GM11168 (cell line): ENCODE measurements around the gene IPO4.

Experiments used
- in situ Hi-C: fragments of 300-500 bp; cut with MboI; formaldehyde crosslinking; loops from one replicate; pipeline ENCODE4 v1.12.0; 2022; ENCODE audit warnings: low sequenced_read_pairs; ENCODE audit not compliant: unreplicated experiment

IPO4 gene

DNA sequence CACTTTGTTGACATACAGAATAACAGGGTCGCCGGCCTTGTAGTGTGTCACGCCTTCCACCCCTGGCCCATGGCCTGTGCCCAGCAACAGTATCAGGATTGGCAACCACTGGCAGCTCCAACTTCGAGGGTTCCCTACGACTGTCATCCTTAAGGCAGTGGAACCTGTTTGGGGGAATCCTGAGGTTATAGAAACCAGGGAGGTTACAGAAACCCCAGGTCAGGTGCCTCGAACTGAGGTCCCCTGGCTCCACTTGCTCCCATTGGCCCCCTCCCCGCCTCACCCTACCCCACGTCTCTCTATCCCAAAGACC, 6.2 kb upstream of the IPO4 start:
- in situ Hi-C loops = no loop called here

DNA sequence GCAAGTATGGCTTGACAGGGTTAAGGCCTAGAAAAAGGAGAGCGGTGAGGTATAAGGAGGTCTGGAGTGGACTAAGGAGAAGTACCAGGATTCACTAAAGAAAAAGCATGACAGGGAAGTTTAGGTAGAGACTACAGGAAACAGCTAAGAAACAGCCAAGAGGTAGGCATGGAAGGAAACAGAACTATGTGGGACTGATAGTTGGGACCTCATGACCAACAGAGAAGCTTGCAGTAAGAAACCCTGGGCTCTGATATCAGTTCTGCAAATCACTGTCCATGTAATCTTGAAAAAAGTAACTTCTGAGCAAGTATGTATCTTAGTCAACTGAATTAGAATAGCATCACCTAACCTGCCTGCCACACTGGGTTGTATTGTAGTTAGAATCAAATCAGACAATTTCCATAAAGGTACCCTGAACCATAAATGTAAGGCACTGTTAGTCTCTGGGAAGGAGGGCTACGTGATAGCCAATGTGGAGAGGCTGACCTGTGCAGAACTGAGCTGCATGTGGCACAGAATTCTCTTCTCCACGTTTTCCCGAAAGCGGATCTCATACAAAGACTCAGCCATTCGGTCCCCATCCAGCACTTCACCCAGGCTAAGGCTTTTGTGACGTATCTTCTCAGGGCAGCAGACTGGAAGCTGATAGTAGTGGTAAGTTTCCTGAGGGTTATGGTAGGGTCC, 5.7 kb upstream of the IPO4 start:
- in situ Hi-C loops = no loop called here

DNA sequence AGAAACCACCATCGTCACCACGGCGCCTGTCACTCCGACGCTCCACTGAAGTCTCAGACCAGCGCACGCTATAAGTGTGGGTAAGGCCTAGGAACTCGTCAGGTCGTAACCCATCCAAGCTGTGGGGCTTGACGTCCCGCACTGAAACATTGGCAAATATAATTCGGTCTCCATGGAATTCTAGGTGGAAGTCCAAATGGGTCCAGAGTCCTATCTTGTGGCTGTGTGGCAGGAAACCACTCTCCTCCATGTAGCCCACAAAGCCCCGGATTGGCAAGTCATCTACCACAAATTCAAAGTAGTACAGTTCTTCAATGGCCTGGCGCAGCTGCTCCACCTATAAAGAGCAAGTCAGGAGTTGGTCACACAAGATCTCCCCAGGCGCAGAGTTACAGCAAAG, 4.3 kb upstream of the IPO4 start:
- in situ Hi-C loops = no loop called here

DNA sequence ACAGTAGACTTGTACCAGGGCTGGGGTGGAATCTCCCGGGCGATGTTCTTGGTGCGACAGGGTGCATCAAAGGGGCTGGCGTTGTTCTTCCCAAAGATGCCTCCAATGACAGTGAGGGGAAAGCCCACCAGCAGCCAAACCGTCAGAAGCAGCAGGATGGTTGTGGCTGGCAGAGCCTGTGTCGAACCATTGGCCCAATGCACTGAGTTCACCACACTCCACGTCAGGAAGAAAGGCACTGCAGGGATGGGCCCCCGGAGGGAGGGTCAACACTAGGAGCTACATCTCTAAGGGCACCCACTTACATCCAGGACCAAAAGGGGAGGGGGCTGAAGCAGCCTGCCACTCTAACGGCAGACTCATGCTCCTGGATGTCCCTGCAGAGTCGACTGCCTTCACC, 1.8 kb upstream of the IPO4 start:
- in situ Hi-C loops = no loop called here

DNA sequence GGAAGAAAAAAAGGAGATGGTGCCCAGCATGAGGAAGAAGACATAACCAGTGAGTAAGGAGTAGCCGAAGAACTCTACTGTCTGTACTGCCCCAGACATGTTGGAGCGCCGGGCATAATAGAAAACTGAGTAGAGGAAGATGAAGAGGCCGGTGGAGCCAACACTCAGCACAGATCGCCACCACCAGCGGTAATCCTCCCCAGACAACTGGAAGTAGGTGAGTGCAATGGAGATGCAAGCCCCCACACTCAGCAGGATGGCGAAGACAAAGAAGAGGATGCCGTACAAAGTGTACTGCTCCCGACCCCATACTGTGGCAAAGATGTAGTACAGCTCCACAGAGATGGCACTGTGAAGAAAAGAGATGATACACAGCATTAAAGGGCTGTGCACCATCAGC, 844 bp upstream of the IPO4 start:
- in situ Hi-C loops = no loop called here

DNA sequence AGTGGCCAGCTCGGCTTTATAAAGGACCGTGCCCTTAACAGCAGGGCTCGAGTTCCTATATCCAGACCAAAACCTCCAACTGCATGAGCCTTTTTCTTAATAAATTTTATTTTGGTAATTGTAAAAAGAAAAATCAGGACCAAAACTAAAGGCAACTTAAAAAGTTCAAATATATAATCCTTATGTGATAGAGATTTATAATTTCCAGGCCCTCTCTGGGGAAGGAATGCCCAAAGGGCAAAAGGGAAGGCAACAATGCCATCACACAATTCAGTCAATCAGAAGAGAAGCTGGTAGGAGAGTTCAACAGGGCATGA, 401 bp upstream of the IPO4 start:
- in situ Hi-C loops = no loop called here

DNA sequence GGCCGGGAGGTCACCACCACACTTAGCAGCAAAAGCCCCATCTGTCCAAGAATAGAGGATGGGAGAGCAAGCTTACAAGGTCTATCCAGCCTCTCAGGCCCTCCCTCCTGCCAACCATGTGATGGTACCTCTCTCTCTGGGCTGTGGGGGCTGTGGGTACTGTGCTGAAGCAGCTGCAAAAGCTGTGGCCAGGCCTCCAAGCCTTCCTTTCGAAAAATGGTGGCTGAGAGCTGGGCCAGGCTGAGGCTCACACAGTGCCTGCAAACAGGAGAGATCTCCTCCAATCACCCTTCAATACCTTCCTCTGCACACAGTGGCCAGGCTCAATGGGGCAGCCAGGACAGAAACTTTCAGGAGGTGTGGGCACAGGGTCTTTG, 1.1 kb downstream of the IPO4 start:
- in situ Hi-C loops = no loop called here

DNA sequence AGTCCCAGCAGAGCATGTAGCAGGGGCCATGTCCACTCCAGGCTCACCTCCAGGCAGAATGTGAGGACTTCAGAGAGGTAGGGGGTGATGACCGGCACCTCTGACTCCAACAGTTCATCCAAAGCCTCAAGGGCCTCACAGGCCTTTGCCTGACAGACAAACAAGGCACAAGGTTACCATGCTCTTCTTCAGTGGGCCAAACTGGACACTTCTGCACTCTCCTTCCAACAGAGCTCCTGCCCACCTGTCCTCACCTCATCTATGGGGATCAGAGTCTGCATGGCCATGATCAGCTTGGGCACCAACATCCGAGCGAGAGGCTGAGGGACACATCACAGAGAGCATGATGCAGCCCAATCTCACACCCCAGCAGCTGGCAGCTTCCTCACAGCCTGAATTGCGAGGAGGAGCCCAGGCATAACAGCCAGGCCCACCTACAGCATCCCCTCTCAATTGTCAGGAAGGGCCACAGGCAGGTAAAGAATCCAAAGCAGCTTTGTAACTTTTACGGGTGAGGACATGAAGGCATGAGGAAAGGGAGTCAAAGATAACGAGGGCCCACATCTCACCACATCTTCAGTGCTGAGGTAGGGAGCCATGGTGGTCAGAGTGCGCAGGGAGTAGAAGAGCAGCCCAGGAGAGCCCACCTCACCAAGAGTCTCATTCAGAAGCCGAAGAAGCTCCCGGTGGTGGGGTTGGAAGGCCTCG, 1.6 kb downstream of the IPO4 start:
- in situ Hi-C loops = no loop called here

DNA sequence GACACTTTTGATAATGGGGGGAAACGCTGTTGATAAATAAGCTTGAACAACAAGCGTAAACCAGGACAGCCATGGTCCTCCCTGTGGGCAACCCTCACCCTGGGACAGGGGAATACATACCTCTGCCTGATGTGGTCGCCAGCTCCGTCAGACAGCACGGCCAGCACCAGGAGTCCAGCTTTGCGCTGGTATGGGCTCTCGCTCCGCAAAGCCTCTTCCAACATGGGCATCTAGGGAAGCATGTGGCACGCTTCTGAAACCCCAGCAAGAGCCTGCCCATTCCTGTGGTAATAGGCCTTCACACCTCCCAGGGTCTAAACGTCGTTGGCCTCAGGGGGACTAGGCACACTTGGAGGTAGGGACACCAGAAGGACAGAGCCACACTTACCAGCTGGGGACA, 2.9 kb downstream of the IPO4 start:
- in situ Hi-C loops = no loop called here

DNA sequence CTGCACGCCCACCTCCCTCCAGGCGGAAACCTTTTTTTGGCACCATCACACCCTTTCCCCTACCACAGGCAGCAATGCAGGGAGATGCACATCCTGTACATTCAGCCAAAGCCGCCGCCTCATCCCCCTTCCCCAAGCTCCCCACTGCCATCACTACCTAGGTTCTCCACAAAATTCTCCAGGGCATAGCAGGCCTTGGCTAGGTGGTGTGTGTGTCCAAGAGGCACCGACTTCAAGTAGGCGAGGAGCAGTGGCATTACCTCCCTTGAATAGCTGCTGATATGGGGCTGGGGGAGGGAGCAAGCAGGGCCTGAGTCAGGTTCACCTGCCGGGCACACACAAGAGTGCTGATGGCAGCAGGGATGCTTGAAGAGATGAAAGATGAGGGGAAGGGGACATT, 3.6 kb downstream of the IPO4 start:
- in situ Hi-C loops = no loop called here

DNA sequence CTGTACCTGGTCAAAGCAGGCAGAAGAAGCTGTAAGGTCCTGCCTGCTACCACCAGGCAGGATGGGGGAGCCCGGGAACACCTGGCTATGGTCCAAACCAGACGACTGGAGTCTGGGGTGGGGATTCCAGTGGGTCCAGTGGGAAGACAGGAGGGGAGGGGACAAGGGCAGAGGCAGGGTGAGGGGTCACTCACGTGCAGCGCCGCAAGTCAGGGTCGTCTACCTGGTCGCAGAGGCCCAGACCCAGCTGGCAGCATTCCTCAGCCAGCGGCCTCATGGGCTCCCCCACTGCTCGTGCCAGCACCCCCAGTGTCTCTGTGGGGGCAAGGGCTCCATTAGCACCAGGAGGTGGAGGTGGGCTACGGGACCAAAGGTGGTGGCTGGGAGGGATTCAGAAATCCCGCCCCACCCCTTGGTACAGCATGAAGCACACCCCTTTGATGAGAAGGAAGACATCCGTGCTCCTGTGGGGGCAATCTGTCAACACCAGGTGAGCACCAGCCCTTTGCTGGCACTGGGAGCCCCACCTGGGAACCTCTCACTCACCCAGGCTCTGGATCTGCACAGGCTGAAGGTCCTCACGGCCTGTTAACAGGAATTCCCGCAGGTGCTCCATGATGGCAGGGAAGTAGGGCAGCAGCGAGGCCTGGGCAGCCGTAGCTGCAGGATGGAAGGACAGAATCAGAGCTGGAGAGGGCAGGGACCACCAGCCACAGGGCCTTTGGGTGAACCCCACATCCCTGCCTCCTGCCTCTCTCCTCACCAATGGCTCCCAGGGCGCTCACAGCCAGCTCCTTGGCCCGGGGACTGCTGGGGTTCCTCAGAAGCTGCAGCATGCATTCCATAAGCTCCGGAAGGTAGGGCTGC, 4.3 kb downstream of the IPO4 start:
- in situ Hi-C loops = no loop called here

DNA sequence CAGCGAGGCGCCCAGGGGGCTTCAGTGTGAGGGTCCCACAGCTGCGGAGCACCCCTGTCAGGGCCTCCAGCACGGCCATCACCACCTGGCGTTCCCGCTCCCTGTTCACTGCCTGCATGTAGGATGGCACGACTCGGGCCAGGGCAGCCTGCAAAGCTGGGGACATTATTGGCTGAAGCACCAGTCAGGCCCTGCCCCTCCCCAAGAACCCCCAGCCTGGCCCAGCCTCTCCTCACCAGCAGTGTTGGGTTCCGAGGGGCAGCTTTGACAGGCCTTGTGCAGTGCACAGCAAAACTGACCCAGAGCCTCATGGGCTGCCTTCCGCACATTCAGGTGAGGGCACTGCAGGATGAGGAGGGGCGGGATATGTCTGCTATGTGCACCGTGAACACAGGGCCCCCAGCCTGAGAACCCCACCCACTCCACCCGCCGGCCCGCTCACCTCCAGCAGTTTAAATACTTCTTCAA, 5.6 kb downstream of the IPO4 start:
- in situ Hi-C loops = no loop called here

DNA sequence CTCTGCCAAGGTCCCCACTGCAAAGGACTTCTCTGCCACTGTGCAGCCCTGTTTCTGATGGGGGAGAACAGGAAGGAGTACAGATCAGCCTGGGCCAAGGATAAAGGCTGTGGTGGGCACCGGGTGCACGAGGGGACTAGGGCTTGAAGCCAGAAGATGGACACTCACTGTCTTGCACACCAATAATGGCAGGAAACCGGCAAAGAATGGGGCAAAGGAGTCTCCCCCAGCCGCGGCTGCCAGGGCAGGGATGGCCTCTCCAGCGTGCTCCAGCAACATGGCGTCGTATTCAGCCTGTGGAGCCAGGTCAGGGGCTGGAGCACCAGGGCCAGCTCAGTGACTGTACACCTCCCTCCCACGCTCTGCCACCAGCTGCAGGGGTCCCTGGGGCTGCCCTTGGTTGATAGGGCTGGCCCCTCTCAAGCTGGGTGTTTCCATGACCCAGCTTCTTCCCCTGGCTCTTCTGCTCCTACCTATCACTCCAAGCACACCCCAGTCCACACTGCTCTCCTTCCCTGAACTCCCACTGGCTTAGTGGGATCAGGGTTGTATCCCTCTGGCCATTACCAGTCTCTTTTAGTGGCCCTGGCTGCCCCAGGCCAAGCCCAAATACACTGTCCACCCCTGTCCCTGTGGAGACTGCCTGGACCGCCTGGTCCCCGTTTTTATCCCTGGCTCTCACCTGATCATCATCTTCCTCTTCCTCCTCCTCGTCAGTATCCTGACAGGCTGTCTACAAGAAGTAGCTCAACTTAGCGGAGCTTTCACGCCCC, 6.3 kb downstream of the IPO4 start:
- in situ Hi-C loops = no loop called here

DNA sequence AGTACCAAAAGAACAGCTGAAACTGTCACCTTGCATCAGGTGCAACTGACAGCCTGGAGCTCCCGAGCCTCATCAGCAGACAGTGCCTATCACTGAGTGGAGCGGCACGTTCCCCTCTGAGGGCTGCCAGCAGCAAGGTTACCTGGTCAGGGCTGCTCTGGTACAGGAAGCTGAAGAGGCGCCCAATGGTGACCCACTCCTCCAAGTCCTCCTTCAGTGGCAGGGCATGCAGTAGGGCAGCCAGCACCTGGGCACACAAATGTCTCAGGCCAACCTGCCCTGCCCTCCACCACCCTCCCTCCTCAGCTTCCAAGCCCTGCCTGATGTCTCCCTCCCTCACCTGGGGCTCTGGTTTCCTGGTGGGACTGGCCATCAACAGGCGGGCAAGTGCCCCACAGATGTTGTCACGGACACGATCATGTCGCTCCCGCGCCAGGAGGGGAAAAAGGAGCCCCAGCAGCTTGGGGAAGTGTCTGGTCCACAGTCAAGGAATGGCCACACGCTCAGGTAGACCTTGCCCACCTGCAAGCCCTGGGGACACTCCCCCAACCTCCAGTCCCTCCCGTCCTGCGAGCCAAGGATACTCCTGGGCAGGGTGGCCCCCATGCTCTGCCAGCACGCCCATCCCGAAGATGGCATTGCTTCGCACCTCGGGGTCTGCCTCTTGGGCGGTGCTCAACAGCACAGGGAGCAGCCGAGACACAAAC, 7.1 kb downstream of the IPO4 start:
- in situ Hi-C loops = no loop called here

DNA sequence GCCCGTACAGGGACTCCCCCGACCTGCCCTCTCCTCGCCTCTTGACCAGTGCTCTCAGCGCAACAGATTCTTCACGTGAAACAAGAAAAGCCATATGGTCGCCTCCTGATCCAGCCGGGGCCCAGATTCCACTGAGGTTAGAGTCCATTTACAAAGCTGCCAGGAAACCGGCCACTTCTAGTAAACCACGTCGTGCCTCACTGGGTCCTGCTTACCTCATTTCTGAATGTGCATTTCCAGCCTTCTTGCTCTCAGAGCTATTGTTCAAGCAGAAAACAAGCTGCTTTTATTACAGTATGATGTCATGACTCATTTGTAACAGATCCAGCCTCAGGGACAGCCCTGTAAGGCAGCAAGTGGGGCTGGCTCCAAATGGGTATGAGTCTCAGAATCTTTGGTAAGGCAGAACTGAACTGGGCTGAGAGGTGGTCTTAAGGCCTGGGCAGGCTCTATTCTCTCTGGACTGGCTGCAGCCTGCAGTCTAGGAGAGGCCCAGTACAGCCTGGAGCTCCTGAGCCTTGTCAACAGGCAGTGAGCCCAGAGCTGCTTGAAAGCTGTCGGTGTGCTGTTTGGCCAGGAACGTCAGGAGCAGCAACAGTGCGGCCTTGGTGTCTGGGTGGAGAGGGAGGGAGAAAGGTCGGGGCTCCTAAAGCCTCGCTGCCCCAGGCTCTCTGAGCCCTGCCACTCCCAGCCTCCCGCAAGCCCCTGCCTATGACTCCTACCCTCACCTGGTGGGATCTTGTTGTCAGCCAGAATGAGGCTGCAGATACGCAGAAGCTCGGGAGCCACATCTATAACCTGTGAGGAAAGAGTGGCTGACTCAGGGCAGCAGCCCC, 8.4 kb downstream of the IPO4 start:
- in situ Hi-C loops = no loop called here

DNA sequence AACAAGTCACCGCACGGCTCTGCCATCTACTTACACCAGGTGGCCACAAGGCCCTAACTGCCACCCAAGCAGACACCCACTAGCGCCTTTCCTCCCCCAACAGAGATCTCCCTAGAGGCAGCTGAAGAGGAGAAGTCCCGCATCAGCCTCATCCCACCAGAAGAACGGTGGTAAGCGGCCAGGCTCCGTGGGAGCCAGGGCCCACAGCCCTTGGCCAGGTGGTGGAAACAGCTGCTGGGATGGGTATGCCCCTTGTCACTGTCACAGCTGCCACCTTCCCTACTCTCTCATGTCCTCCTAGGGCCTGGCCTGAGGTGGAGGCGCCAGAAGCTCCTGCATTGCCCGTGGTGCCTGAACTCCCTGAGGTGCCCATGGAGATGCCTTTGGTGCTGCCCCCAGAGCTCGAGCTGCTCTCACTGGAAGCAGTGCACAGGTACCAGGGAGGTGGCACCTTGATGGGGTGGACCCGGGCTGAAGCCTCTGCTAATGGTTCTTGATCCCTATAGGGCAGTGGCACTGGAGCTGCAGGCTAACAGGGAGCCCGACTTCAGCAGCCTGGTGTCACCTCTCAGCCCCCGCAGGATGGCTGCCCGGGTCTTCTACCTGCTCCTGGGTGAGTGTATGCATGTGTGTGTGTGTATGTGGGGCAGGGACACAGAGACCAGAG, 9.2 kb downstream of the IPO4 start:
- in situ Hi-C loops = no loop called here

DNA sequence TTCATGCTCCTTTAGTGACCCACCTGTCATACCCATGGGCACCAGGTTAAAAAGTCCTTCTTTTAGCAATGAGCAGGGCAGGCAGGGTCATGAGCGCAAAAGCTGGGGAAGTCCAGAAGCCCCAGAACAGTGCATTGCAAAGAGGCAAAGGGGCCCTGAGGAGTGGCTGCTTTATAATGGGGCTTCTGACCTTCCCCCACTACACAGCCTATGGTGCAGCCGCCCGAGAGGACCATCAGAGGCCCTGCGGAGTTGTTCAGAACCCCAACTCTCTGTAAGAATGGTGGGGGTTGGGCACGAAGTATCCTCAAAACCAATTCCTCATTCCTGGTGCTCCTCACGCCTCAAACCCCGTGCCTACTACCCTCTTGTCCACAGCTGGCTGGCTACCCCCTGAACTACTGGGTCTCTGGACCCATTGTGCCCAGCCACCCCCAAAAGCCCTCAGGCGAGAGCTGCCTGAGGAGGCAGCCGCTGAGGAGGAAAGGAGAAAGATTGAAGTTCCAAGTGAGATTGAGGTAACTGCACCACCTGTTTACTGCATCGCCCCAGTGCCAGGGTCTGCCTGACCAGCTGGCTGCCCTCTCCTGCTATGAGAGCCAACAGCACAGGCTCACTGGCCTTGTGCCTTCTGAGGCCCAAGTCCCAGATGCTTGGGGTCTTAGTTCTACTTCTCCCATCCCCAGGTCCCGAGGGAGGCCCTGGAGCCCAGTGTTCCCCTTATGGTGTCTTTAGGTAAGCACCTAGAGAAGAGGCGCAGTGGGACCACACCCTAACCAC, 10.0 kb downstream of the IPO4 start:
- in situ Hi-C loops = no loop called here

DNA sequence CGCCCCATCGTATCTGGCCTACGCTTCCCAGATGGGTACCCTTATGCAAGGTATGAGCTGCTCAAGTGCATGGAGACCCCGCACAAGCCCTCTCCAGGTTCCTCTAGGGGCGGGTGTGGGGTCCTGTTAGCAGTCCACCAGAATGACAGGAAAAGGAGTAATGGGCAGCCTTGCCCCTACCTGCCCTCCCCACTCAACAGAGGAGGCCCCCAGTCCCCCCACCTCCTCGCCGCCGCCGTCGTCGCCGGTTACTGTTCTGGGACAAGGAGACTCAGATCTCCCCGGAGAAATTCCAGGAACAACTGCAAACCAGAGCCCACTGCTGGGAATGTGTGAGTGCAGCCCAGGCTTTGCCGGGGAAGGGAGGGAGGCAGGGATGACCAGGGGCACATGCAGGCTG, 10.7 kb downstream of the IPO4 start:
- in situ Hi-C loops = no loop called here
